CD4-positive, alpha-beta T cell treated with Interleukin-21 for 1 hour (primary cell): Measurements from ENCODE around the gene COL27A1.

Experiments
- DNase-seq: peaks from one replicate; pipeline ENCODE4 v3.0.0-alpha.2; 2020

The COL27A1 gene

GRCh38 chr9:114207845-114208244, 52.5 kb downstream of the COL27A1 start:
- no peak for DNase-seq

- DNase-seq: no peak
These were observed 53.8 kb downstream of the COL27A1 start for GRCh38 chr9:114209151-114209550.

DNA sequence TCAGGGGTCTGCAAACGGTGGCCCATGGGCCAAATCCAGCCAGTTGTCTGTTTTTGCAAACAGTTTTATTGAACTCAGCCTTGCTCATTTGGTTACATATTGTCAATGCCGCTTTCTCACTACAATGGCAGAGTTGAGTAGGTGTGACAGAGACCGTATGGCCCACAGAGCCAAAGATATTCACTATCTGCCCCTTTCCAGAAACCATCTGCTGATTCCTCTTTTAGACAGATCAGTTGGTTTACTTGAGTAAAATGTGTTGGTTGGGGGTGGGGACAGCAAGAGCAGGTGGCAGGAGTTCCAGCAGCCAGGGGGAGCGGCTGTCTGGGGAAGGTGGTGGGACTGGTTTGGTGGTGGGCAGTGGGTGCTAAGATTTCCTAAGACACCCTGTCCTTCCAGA, 54.8 kb downstream of the COL27A1 start:
- DNase-seq: no peak

DNA sequence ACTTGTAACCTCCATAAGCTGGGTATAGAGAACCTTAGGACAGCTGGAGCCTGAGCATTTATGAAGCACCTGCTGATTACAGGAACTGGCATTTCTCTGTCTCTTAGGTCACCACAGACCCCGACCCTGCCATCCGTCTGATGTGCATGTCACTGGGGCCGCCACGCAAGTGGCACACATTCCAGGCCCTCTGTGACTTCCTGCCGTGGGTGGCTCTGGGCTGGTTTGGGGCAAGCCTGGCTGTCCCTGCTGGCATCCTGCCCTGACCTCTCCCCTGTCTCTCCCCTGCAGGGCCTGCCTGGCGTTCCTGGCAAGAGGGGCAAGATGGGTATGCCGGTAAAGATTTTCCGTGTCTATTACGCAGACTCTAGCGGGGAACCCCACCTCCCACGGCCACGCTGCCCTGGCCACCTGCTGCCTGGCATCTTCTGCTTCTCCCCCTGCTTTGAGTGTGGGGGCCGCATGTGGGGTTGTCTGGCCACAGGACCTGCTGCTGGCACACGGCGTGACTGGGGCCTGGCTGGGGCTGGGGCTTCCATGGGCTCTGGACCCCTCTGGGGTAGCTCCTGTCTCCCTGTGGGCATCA, 55.4 kb downstream of the COL27A1 start:
- no peak for DNase-seq

GRCh38 chr9:114212826-114213225, 57.5 kb downstream of the COL27A1 start:
- DNase-seq: no peak

GRCh38 chr9:114213566-114213965, 58.2 kb downstream of the COL27A1 start:
- DNase-seq: no peak

DNA sequence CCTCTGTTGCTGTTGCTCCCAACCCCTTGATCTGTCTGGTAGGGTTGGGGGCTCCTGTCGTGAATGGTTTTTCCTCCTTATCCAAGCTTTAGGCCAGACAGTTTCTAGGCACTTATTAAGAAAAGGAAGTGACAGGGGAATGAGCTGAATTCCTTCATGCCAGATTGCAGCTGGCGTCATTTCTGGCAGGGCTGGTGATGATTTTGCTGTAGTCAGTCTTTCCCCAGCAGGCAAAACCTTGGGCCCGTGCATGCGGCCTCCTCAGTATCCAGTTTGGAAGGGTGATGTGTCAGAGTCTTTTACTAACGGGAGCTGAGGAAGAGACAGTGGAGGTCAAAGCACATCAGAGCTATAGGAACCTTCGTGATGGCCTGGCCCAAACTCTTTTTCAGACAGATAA, 58.8 kb downstream of the COL27A1 start:
- DNase-seq: no peak

DNA sequence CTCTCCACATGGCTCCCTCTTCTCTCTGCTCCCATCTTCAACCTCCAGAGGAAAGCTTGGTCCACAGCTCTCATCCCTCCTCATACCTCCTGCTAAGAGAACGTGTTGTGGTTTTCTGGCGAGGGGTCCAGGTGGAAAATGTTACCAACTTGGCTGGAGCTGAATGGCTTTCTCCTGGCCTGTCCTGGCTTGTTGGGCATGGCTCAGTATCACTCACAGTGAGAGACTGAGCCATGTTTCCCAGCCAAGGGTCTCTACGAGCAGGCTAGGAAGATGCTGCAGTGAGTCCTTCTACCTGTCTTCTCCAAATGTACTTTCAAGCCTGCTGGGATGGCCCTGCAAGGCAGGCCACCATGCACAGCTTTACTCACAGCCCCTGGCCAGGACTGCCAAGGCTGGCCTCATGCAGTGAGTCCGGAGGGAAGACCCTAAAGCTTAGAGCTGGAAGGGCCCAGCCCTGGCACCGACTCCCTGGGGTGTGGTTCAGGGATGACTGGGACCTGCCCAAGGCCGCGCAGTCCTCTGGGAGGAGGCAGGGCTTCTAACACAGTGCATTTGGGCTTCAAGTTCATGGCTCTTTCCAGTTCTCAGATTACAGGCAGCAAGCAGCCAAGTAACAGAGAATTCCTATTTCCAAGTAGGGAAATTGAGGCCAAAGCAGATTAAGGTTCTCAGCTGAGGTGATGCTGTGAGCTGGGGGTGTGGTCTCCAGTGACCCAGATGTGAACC, 59.5 kb downstream of the COL27A1 start:
- DNase-seq: no peak

DNA sequence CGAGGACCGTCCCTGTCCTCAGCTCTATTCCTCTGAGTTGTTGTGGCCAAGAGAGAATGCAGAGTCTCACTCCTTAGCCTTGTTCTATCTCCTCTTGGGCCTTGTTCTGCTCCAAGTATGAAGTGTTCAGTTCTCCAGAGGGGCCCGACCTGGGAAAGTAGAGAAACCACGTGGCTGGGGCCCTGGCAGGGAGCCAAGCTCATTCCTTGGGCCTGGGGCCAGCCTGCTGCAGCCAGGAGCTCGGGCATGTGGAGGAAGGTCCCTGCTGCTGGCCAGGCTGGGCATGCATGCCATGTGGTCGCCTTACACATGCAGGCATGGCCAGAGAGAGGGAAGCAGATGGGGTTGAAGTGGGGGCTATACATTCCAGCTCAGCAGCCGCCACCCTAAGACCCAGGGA, 60.7 kb downstream of the COL27A1 start:
- DNase-seq: no peak

GRCh38 chr9:114216976-114217375, 61.6 kb downstream of the COL27A1 start:
- DNase-seq: no peak

GRCh38 chr9:114218264-114219120, 63.2 kb downstream of the COL27A1 start:
- DNase-seq: no peak

GRCh38 chr9:114220061-114220541, 64.8 kb downstream of the COL27A1 start:
- DNase-seq: no peak

GRCh38 chr9:114221706-114222465, 66.5 kb downstream of the COL27A1 start:
- no peak for DNase-seq

DNA sequence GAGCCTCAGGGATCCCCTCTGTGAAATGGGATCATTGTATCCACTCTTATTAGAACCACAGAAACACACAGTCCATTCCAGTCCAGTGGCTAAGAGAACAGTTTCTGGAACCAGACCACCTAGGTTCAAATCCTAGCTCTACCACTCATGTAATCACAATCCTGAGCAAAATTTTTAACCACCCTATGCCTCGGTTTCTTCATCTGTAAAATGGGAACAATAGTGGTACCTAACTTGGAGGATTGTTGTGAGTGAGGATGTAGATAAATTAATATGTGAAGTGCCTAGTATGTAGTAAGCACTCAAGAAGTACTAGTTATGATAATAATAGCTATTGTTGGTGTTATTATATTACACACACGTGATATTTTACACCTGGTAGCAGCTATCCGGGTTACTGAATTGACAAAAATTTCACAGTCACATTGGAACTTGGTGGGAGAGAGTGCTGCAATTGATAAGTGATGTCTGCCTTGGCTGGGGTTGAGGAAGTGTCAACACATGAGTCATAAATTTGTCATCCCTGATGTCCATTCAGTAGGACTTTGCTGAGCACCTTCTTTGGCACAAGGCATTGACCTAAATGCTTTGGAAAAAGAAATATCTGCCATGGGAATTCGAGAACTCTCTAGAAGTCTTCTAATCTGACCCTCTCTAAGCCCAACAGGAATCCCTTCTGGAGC, 68.4 kb downstream of the COL27A1 start:
- no peak for DNase-seq

DNA sequence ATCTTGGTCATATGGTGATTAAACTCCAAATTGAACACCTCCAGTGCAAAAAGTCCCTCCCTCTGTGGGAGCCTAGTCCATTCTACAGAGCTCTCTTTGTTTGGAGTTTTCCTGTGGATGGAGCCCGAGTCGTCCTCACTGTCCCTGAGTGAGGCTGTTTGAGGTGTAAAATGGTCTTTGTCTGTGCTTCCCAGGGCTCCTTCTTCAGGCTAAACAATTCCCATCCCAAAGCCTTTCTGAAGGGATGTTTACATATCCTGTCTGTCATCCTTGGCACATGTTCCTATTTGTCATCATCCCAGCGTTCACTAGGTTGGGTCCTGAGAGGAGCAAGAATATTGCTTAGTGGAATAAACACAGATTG, 68.9 kb downstream of the COL27A1 start:
- no peak for DNase-seq

GRCh38 chr9:114225561-114226212, 70.3 kb downstream of the COL27A1 start:
- DNase-seq: no peak

GRCh38 chr9:114226246-114227055, 71.1 kb downstream of the COL27A1 start:
- no peak for DNase-seq

- no peak for DNase-seq
These were observed 72.1 kb downstream of the COL27A1 start for GRCh38 chr9:114227288-114228015.

- DNase-seq: no peak
These were observed 72.9 kb downstream of the COL27A1 start for GRCh38 chr9:114228016-114228808.
